HEK293T (cell line): Measurements from ENCODE around the gene TCF21.
"Not testable (repeated sequence)": the region's sequence is repeated elsewhere in the genome, so short reads cannot be mapped to it uniquely, and the experiment has no call there.

Experiments used
- CTCF ChIA-PET: fragments of 350-600 bp; formaldehyde crosslinking; extraction: SDS; loops from one replicate; lab custom pipeline; 2021; ENCODE audit warnings: antibody characterized with exemption, inconsistent platforms; lab: Yijun Ruan, JAX
- POLR2A ChIA-PET: fragments of 350-600 bp; formaldehyde crosslinking; extraction: SDS; loops from one replicate; lab custom pipeline; 2020; ENCODE audit warnings: antibody characterized with exemption, inconsistent platforms; lab: Yijun Ruan, JAX
- DNase-seq: peaks from one replicate; pipeline ENCODE4 v3.0.0; 2012; ENCODE audit warnings: mixed read lengths; ENCODE audit errors: extremely low spot score
- ARNT ChIP-seq: fragments of 450-650 bp; IDR thresholded peaks from 2 replicates; pipeline ENCODE4 v1.6.1; 2017; ENCODE audit warnings: mild to moderate bottlenecking
- BHLHE40 ChIP-seq: fragments of 450-650 bp; IDR thresholded peaks from 2 replicates; pipeline ENCODE4 v1.6.1; 2016; ENCODE audit warnings: mild to moderate bottlenecking, moderate library complexity, borderline replicate concordance
- CTBP1 ChIP-seq: fragments of 450-650 bp; IDR thresholded peaks from 2 replicates; pipeline ENCODE4 v1.6.1; 2016; ENCODE audit warnings: borderline replicate concordance
- ELF4 ChIP-seq: fragments of 450-650 bp; IDR thresholded peaks from 2 replicates; pipeline ENCODE4 v1.6.1; 2017; ENCODE audit warnings: antibody characterized with exemption
- FOXA1 ChIP-seq: fragments of 450-650 bp; IDR thresholded peaks from 2 replicates; pipeline ENCODE4 v1.6.1; 2016; ENCODE audit warnings: mild to moderate bottlenecking
- FOXK2 ChIP-seq: fragments of 450-650 bp; IDR thresholded peaks from 2 replicates; pipeline ENCODE4 v1.6.1; 2016; ENCODE audit warnings: mild to moderate bottlenecking
- FOXM1 ChIP-seq: fragments of 450-650 bp; IDR thresholded peaks from 2 replicates; pipeline ENCODE4 v1.6.1; 2017; ENCODE audit warnings: mild to moderate bottlenecking, borderline replicate concordance
- HDGF ChIP-seq: fragments of 450-650 bp; IDR thresholded peaks from 2 replicates; pipeline ENCODE4 v1.6.1; 2017; ENCODE audit warnings: antibody characterized with exemption, borderline replicate concordance
- L3MBTL2 ChIP-seq: fragments of 450-650 bp; conservative IDR thresholded peaks from 2 replicates; pipeline ENCODE4 v1.6.1; 2016; ENCODE audit warnings: mild to moderate bottlenecking
- LEF1 ChIP-seq: fragments of 450-650 bp; IDR thresholded peaks from 2 replicates; pipeline ENCODE4 v1.6.1; 2017; ENCODE audit warnings: mild to moderate bottlenecking, borderline replicate concordance
- NFRKB ChIP-seq: fragments of 450-650 bp; IDR thresholded peaks from 2 replicates; pipeline ENCODE4 v1.6.1; 2016; ENCODE audit warnings: mild to moderate bottlenecking, moderate library complexity
- PKNOX1 ChIP-seq: fragments of 450-650 bp; IDR thresholded peaks from 2 replicates; pipeline ENCODE4 v1.6.1; 2016
- SP1 ChIP-seq: fragments of 450-650 bp; IDR thresholded peaks from 2 replicates; pipeline ENCODE4 v1.6.1; 2017
- SUZ12 ChIP-seq: fragments of 450-650 bp; IDR thresholded peaks from 2 replicates; pipeline ENCODE4 v1.6.1; 2016; ENCODE audit warnings: mild to moderate bottlenecking
- TARDBP ChIP-seq: fragments of 450-650 bp; IDR thresholded peaks from 2 replicates; pipeline ENCODE4 v1.6.1; 2016
- ZNF384 ChIP-seq: fragments of 450-650 bp; IDR thresholded peaks from 2 replicates; pipeline ENCODE4 v1.6.1; 2016

Gene TCF21

DNA sequence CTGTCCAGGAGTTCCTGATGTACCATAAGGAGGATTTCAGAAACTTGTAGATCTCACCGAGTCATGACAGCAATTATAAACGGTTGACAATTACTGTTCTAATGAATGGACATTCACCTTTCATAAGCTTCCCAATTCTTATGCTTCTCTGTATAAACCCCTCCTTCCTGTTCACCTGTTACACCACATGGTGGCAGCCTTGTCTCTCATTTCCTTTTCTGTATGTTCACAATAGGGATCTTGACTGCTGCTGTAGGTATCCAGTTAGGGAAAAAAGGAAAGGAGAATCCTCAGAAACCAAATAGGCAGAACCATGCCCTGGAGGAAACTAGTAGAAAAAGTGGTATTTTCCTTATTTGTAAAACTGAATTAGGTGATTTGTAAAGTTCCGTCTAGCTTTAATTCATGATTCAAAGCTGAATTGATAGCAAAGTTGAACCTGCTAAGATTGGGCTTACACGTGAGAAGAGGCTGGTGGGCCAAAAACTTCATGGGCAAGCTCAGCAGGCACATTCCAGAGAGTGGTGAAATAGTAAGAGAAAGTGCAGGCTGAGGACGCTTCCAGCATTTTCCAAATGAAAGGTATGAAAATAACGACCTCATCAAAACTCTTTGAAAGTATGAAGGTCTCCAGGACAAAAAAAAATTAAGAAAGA lies 35.2 kb downstream of the TCF21 start:
- POLR2A ChIA-PET, result interaction anchor here (1.3 kb wide), 1 partner anchor 29 kb away, joined by 3 read pairs; the partner anchor contains the start of gene TBPL1
- DNase-seq, result peak; percentile 70
- CTCF ChIA-PET, result interaction anchor here (0.6 to 6.1 kb wide), 30 partner anchors 8 to 961 kb away, joined by 3 to 129 read pairs (median 3); partner anchors contain the start of gene SLC2A12

DNA sequence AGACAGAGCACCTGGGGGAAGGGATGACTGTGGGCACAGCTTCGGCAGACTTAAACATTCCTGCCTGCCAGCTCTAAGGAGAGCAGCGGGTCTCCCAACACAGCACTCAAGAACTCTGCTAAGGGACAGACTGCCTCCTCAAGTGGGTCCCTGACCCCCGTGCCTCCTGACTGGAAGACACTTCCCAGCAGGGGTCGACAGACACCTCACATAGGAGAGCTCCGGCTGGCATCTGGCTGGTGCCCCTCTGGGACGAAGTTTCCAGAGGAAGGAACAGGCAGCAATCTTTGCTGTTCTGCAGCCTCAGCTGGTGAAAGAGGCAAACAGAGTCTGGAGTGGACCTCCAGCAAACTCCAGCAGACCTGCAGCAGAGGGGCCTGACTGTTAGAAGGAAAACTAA lies 42.3 kb downstream of the TCF21 start:
- POLR2A ChIA-PET, DNase-seq: not testable (repeated sequence)
- CTCF ChIA-PET, result interaction anchor here (0.8 to 2.0 kb wide), 2 partner anchors 10 to 165 kb away, joined by 5 to 11 read pairs; no protein-coding TSS in a partner anchor

More for the DNA sequence above, 35.2 kb downstream of the TCF21 start:
- no peak for TF ChIP-seq HDGF
- TF ChIP-seq TARDBP, result no peak
- TF ChIP-seq FOXM1, result no peak
- no peak for TF ChIP-seq SUZ12
- no peak for TF ChIP-seq L3MBTL2
- TF ChIP-seq PKNOX1, result no peak
- no peak for TF ChIP-seq FOXA1
- no peak for TF ChIP-seq CTBP1
- TF ChIP-seq ZNF384, result no peak

GRCh38 chr6:133936352-133936751 lies 47.4 kb downstream of the TCF21 start:
- POLR2A ChIA-PET, CTCF ChIA-PET, DNase-seq: not testable (repeated sequence)

DNA sequence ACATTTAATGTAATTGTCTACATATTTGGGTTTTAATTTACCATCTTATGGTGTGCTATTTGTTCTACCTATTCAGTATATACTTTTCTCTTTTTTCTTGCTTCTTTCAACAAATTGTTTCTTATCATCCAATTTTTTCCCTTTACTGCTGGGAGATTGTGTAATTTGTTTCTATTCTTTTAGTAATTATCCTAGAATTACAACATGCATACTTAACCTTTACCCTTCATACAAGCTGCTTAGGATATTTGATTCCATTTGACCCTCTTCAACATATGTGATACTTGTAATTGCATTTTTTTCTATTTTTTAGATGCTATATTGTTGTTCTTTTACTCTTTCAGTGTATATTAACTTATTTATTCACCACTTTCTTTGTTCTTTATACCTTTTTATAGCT lies 49.0 kb downstream of the TCF21 start:
- no peak for DNase-seq
- POLR2A ChIA-PET, result no interaction called here
- TF ChIP-seq TARDBP (no peak), ZNF384 (0 out of 2 replicates have a peak, but pooled peaks have one; percentile 21), L3MBTL2 (no peak)
- CTCF ChIA-PET, result interaction anchor here (0.9 to 1.1 kb wide), 2 partner anchors 16 to 159 kb away, joined by 4 to 6 read pairs; no protein-coding TSS in a partner anchor

DNA sequence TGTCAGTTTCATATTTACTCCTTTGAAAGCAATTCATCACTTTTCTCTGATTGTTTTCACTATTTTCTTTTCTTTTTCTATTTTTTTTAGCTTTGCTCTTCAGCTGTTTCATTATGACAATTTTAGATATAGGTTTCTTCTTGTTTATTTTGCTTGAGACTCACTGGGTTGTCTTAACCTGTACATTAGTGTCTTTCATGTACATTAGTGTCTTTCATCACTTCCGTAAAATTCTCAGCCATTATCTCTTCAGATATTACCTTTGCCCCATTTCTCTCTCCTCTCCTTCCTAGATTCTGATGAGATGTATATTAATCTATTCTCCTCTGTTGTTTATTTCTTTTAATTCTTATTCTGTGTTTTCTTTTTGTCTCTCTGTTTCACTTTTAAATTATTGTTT lies 49.6 kb downstream of the TCF21 start:
- DNase-seq, result no peak
- ChIA-PET POLR2A (no interaction called here), CTCF (interaction anchor here (0.9 kb wide), 1 partner anchor 16 kb away, joined by 4 read pairs; no protein-coding TSS in a partner anchor)
- TF ChIP-seq ARNT, result no peak
- TF ChIP-seq FOXA1, result no peak
- TF ChIP-seq ZNF384, result no peak
- TF ChIP-seq FOXM1, result no peak
- no peak for TF ChIP-seq FOXK2
- no peak for TF ChIP-seq BHLHE40
- no peak for TF ChIP-seq PKNOX1
- no peak for TF ChIP-seq LEF1
- TF ChIP-seq SP1, result no peak
- no peak for TF ChIP-seq CTBP1
- TF ChIP-seq HDGF, result no peak
- TF ChIP-seq TARDBP, result no peak
- no peak for TF ChIP-seq SUZ12
- TF ChIP-seq L3MBTL2, result no peak
- no peak for TF ChIP-seq NFRKB
- TF ChIP-seq ELF4, result no peak

DNA sequence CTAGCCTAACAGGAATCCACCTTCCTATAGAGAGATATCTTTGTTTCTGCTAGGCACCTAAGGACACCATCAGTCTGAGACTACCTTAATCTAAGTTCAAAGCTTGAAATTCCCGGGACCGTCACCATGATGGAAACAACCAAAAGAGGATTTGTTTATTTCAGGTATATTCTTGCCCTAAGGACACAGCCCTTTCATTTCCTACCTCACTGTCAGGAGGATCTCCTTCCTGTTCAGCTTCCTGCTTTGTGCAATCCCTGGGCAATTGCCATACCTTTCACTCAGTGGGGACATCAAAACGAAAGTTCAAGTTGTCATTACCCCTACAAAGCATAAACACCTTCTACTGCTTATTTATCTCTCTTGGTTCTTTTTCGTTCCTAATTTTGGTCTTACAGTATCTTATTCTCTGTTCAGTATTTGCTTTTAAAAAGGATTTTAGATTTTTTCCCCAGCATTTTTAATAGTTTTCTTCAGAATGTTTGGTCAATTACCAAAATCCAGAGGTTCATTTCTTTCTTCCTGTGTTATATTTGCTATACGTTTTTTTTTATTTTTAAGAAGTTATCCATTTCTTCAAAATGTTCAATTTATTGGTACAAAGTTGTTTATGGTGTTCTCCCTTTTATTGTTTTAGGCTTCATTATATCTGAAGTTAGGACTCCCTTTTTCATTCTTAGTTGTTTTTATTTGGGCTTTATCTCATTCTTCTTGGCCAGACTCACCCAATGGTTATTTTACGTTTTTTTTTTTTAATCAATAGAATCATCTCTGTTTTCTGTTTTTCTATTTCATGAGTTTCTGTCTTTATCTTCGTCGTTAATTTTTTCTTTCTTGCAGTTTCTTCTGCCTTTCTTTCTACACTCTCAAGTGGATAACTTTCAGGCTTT lies 51.1 kb downstream of the TCF21 start:
- no peak for DNase-seq
- CTCF ChIA-PET, result interaction anchor here (1.0 kb wide), 1 partner anchor 124 kb away, joined by 3 read pairs; no protein-coding TSS in a partner anchor
- POLR2A ChIA-PET, result no interaction called here
- TF ChIP-seq FOXK2, result no peak
- TF ChIP-seq LEF1, result no peak
- TF ChIP-seq ZNF384, result no peak
- no peak for TF ChIP-seq ELF4
- TF ChIP-seq FOXA1, result no peak
- no peak for TF ChIP-seq FOXM1
- TF ChIP-seq SUZ12, result no peak
- TF ChIP-seq NFRKB, result no peak
- TF ChIP-seq TARDBP, result no peak
- no peak for TF ChIP-seq PKNOX1
- no peak for TF ChIP-seq L3MBTL2
- no peak for TF ChIP-seq SP1
